ENCODE results near the gene VRK2.
"Not testable (repeated sequence)": the region's sequence is repeated elsewhere in the genome, so short reads cannot be mapped to it uniquely, and the experiment has no call there.

VRK2 gene

DNA sequence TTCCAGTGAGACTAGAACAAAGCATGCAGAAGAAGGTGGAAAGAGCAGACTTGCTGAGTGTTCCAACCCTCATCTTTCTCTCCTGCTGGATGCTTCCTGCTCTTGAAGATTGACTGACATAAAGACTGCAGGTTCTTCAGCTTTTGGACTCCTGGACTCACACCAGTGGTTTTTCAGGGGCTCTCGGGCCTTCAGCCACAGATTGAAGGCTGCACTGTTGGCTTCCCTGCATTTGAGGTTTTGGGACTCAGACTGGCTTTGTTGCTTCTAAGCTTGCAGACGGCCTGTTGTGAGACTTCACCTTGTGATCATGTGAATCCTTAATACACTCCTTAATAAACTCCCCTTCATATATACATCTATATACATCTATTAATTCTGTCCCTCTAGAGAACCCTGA lies 20.4 kb downstream of the VRK2 start:
- Histone ChIP-seq H3K4me3 (ENCODE audit: low read depth in 1 of 5, low read length in 5 of 5) (no peak overlapping the region), H3K27ac (ENCODE audit: low read depth, low read length) (no peak overlapping the region), H3K9me3 (ENCODE audit: control insufficient read depth in 5 of 5, low read length in 5 of 5) (peaks cover 0 to 6% (median 0%) of the 10 kb centered on the region in 5 donors), H3K27me3 (ENCODE audit: control insufficient read depth in 5 of 5, insufficient read depth in 4 of 5, low read length in 5 of 5) (no peaks in the 10 kb centered on the region), H3K9ac (ENCODE audit: low read length in 5 of 5) (no peak overlapping the region), H3K36me3 (ENCODE audit: control insufficient read depth in 5 of 5, insufficient read depth in 5 of 5, low read length in 5 of 5) (peaks cover 0 to 25% (median 8%) of the 10 kb centered on the region in 5 donors), H3K4me1 (ENCODE audit: control insufficient read depth in 5 of 5, insufficient read depth in 5 of 5, low read length in 5 of 5) (no peaks in the 10 kb centered on the region)

GRCh38 chr2:58070765-58071164 lies 24.2 kb downstream of the VRK2 start:
- Histone ChIP-seq H3K27me3 (ENCODE audit: control insufficient read depth in 5 of 5, insufficient read depth in 4 of 5, low read length in 5 of 5) (no peaks in the 10 kb centered on the region), H3K4me1 (ENCODE audit: control insufficient read depth in 5 of 5, insufficient read depth in 5 of 5, low read length in 5 of 5) (no peaks in the 10 kb centered on the region), H3K27ac (ENCODE audit: low read depth, low read length) (no peak overlapping the region), H3K36me3 (ENCODE audit: control insufficient read depth in 5 of 5, insufficient read depth in 5 of 5, low read length in 5 of 5) (peaks cover 0 to 14% (median 6%) of the 10 kb centered on the region in 5 donors), H3K9ac (ENCODE audit: low read length in 5 of 5) (no peak overlapping the region), H3K4me3 (ENCODE audit: low read depth in 1 of 5, low read length in 5 of 5) (no peak overlapping the region), H3K9me3 (ENCODE audit: control insufficient read depth in 5 of 5, low read length in 5 of 5) (peaks cover 0 to 6% (median 2%) of the 10 kb centered on the region in 5 donors)

GRCh38 chr2:58072102-58072501 lies 25.5 kb downstream of the VRK2 start:
- peaks cover 0 to 14% (median 6%) of the 10 kb centered on the region in 5 donors for H3K36me3 ChIP-seq (ENCODE audit: control insufficient read depth in 5 of 5, insufficient read depth in 5 of 5, low read length in 5 of 5)
- no peak overlapping the region for H3K9ac ChIP-seq (ENCODE audit: low read length in 5 of 5)
- no peak overlapping the region for H3K4me3 ChIP-seq (ENCODE audit: low read depth in 1 of 5, low read length in 5 of 5)
- H3K27ac ChIP-seq (ENCODE audit: low read depth, low read length), result no peak overlapping the region
- peaks cover 0 to 6% (median 2%) of the 10 kb centered on the region in 5 donors for H3K9me3 ChIP-seq (ENCODE audit: control insufficient read depth in 5 of 5, low read length in 5 of 5)
- H3K27me3 ChIP-seq (ENCODE audit: control insufficient read depth in 5 of 5, insufficient read depth in 4 of 5, low read length in 5 of 5), result no peaks in the 10 kb centered on the region
- no peaks in the 10 kb centered on the region for H3K4me1 ChIP-seq (ENCODE audit: control insufficient read depth in 5 of 5, insufficient read depth in 5 of 5, low read length in 5 of 5)

- Histone ChIP-seq H3K27ac (ENCODE audit: low read depth, low read length) (no peak overlapping the region), H3K4me3 (ENCODE audit: low read depth in 1 of 5, low read length in 5 of 5) (no peak overlapping the region), H3K4me1 (ENCODE audit: control insufficient read depth in 5 of 5, insufficient read depth in 5 of 5, low read length in 5 of 5) (no peaks in the 10 kb centered on the region), H3K9ac (ENCODE audit: low read length in 5 of 5) (no peak overlapping the region), H3K9me3 (ENCODE audit: control insufficient read depth in 5 of 5, low read length in 5 of 5) (peaks cover 0 to 6% (median 2%) of the 10 kb centered on the region in 5 donors), H3K36me3 (ENCODE audit: control insufficient read depth in 5 of 5, insufficient read depth in 5 of 5, low read length in 5 of 5) (peaks cover 0 to 17% (median 6%) of the 10 kb centered on the region in 5 donors), H3K27me3 (ENCODE audit: control insufficient read depth in 5 of 5, insufficient read depth in 4 of 5, low read length in 5 of 5) (no peaks in the 10 kb centered on the region)
Observed at GRCh38 chr2:58073008-58073407, 26.4 kb downstream of the VRK2 start.

DNA sequence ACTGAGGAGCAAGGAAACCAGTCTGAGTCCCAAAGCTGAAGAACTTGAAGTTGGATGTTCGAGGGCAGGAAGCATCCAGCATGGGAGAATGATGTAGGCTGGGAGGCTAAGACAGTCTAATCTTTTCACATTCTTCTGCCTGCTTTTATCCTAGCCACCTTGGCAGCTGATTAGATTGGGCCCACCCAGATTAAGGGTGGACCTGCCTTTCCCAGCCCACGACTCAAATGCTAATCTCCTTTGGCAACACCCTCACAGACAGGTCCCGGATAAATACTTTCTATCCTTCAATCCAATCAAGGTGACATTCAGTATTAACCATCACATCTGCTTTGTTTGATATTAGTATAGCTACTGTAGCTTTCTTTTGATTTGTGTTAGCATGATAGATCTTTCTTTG lies 27.1 kb downstream of the VRK2 start:
- no peak overlapping the region for H3K4me3 ChIP-seq (ENCODE audit: low read depth in 1 of 5, low read length in 5 of 5)
- no peak overlapping the region for H3K9ac ChIP-seq (ENCODE audit: low read length in 5 of 5)

DNA sequence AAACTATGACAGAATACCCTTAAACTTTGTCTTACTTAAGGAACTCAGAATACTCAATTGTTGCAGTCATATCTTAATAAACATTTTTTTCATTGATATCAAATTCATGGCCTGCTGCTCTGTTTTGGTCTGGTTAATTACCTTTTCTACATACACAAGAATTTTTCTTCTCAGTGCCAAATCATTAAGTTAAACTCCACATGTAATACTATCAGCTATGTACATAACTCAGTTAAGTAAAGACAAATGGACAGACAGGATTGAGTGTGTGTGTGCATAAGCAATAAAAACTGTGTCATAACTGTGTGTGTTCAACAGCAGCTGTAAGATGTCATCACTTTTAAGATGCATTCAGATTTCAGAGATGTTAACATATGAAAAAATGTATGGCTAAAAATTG lies 34.4 kb downstream of the VRK2 start:
- Histone ChIP-seq H3K4me1 (ENCODE audit: control insufficient read depth in 5 of 5, insufficient read depth in 5 of 5, low read length in 5 of 5) (no peaks in the 10 kb centered on the region), H3K36me3 (ENCODE audit: control insufficient read depth in 5 of 5, insufficient read depth in 5 of 5, low read length in 5 of 5) (peaks cover 0 to 10% (median 0%) of the 10 kb centered on the region in 5 donors), H3K9ac (ENCODE audit: low read length in 5 of 5) (no peak overlapping the region), H3K9me3 (ENCODE audit: control insufficient read depth in 5 of 5, low read length in 5 of 5) (no peaks in the 10 kb centered on the region), H3K4me3 (ENCODE audit: low read depth in 1 of 5, low read length in 5 of 5) (no peak overlapping the region), H3K27me3 (ENCODE audit: control insufficient read depth in 5 of 5, insufficient read depth in 4 of 5, low read length in 5 of 5) (no peaks in the 10 kb centered on the region), H3K27ac (ENCODE audit: low read depth, low read length) (no peak overlapping the region)

More for the DNA sequence above, 27.1 kb downstream of the VRK2 start:
- H3K9me3 ChIP-seq (ENCODE audit: control insufficient read depth in 5 of 5, low read length in 5 of 5), result peaks cover 0 to 6% (median 2%) of the 10 kb centered on the region in 5 donors
- H3K27ac ChIP-seq (ENCODE audit: low read depth, low read length), result no peak overlapping the region
- H3K36me3 ChIP-seq (ENCODE audit: control insufficient read depth in 5 of 5, insufficient read depth in 5 of 5, low read length in 5 of 5), result peaks cover 0 to 17% (median 6%) of the 10 kb centered on the region in 5 donors
- H3K27me3 ChIP-seq (ENCODE audit: control insufficient read depth in 5 of 5, insufficient read depth in 4 of 5, low read length in 5 of 5), result no peaks in the 10 kb centered on the region
- H3K4me1 ChIP-seq (ENCODE audit: control insufficient read depth in 5 of 5, insufficient read depth in 5 of 5, low read length in 5 of 5), result no peaks in the 10 kb centered on the region

- peaks cover 18 to 41% (median 34%) of the 10 kb centered on the region in 5 donors for H3K36me3 ChIP-seq (ENCODE audit: control insufficient read depth in 5 of 5, insufficient read depth in 5 of 5, low read length in 5 of 5)
- no peaks in the 10 kb centered on the region for H3K27me3 ChIP-seq (ENCODE audit: control insufficient read depth in 5 of 5, insufficient read depth in 4 of 5, low read length in 5 of 5)
- no peak overlapping the region for H3K4me3 ChIP-seq (ENCODE audit: low read depth in 1 of 5, low read length in 5 of 5)
- no peaks in the 10 kb centered on the region for H3K4me1 ChIP-seq (ENCODE audit: control insufficient read depth in 5 of 5, insufficient read depth in 5 of 5, low read length in 5 of 5)
- H3K27ac ChIP-seq (ENCODE audit: low read depth, low read length), result no peak overlapping the region
- H3K9me3 ChIP-seq (ENCODE audit: control insufficient read depth in 5 of 5, low read length in 5 of 5), result no peaks in the 10 kb centered on the region
- no peak overlapping the region for H3K9ac ChIP-seq (ENCODE audit: low read length in 5 of 5)
Observed at GRCh38 chr2:58089081-58089480, 42.5 kb downstream of the VRK2 start.

GRCh38 chr2:58092772-58093171 lies 46.2 kb downstream of the VRK2 start:
- not testable (repeated sequence) for H3K9me3 ChIP-seq (ENCODE audit: control insufficient read depth in 5 of 5, low read length in 5 of 5); H3K27me3 ChIP-seq (ENCODE audit: control insufficient read depth in 5 of 5, insufficient read depth in 4 of 5, low read length in 5 of 5); H3K9ac ChIP-seq (ENCODE audit: low read length in 5 of 5); H3K27ac ChIP-seq (ENCODE audit: low read depth, low read length); H3K4me3 ChIP-seq (ENCODE audit: low read depth in 1 of 5, low read length in 5 of 5); H3K4me1 ChIP-seq (ENCODE audit: control insufficient read depth in 5 of 5, insufficient read depth in 5 of 5, low read length in 5 of 5)
- H3K36me3 ChIP-seq (ENCODE audit: control insufficient read depth in 5 of 5, insufficient read depth in 5 of 5, low read length in 5 of 5), result peaks cover 18 to 38% (median 32%) of the 10 kb centered on the region in 5 donors

DNA sequence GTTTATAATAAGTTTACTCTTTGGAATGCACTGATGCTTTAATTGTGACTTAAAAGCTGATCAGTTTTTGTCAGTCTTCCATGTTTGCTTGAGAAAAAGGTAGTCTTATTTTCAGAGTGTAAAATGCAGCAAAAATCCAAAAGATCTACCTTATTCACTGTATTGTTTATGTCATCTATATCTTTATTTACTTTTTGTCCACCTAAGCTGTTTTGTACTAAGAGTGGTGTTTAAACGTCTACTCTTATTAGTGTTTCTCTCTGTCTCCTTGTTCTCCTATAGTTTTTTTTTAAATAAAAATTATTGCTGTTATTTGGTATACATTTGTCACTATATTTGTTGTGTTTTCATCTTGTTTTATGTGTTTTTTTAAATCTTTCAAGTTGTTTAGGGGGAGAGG lies 50.4 kb downstream of the VRK2 start:
- Histone ChIP-seq H3K27me3 (ENCODE audit: control insufficient read depth in 5 of 5, insufficient read depth in 4 of 5, low read length in 5 of 5) (no peaks in the 10 kb centered on the region), H3K4me1 (ENCODE audit: control insufficient read depth in 5 of 5, insufficient read depth in 5 of 5, low read length in 5 of 5) (no peaks in the 10 kb centered on the region), H3K36me3 (ENCODE audit: control insufficient read depth in 5 of 5, insufficient read depth in 5 of 5, low read length in 5 of 5) (peaks cover 4 to 14% (median 5%) of the 10 kb centered on the region in 5 donors)

GRCh38 chr2:58098254-58099095 lies 51.9 kb downstream of the VRK2 start:
- H3K4me3 ChIP-seq (ENCODE audit: low read depth in 1 of 5, low read length in 5 of 5), result no peak overlapping the region
- H3K27me3 ChIP-seq (ENCODE audit: control insufficient read depth in 5 of 5, insufficient read depth in 4 of 5, low read length in 5 of 5), result no peaks in the 10 kb centered on the region
- peaks cover 0 to 4% (median 0%) of the 10 kb centered on the region in 5 donors for H3K9me3 ChIP-seq (ENCODE audit: control insufficient read depth in 5 of 5, low read length in 5 of 5)
- H3K36me3 ChIP-seq (ENCODE audit: control insufficient read depth in 5 of 5, insufficient read depth in 5 of 5, low read length in 5 of 5), result peaks cover 0 to 9% (median 0%) of the 10 kb centered on the region in 5 donors
- H3K4me1 ChIP-seq (ENCODE audit: control insufficient read depth in 5 of 5, insufficient read depth in 5 of 5, low read length in 5 of 5), result no peaks in the 10 kb centered on the region
- no peak overlapping the region for H3K9ac ChIP-seq (ENCODE audit: low read length in 5 of 5)
- no peak overlapping the region for H3K27ac ChIP-seq (ENCODE audit: low read depth, low read length)

More for the DNA sequence above, 50.4 kb downstream of the VRK2 start:
- Histone ChIP-seq H3K27ac (ENCODE audit: low read depth, low read length) (no peak overlapping the region), H3K9ac (ENCODE audit: low read length in 5 of 5) (no peak overlapping the region), H3K9me3 (ENCODE audit: control insufficient read depth in 5 of 5, low read length in 5 of 5) (peaks cover 0 to 4% (median 0%) of the 10 kb centered on the region in 5 donors), H3K4me3 (ENCODE audit: low read depth in 1 of 5, low read length in 5 of 5) (no peak overlapping the region)
